KMS-11 (cell line): ENCODE results near the gene OR5AN1.
"Not testable (repeated sequence)": the region's sequence is repeated elsewhere in the genome, so short reads cannot be mapped to it uniquely, and the experiment has no call there.

Experiments used
- H2AFZ ChIP-seq: fragments of 200-600 bp; sonication (generic); 2 replicates; pipeline ENCODE4 v1.6.1; 2016; ENCODE audit warnings: antibody characterized with exemption, mixed run types, low read depth
- H3K27ac ChIP-seq: fragments of 200-600 bp; sonication (generic); 2 replicates; pipeline ENCODE4 v1.6.1; 2016; ENCODE audit warnings: mild to moderate bottlenecking, mixed run types
- H3K27me3 ChIP-seq: fragments of 200-600 bp; sonication (generic); 2 replicates; pipeline ENCODE4 v1.6.1; 2017; ENCODE audit warnings: mild to moderate bottlenecking, low read depth, mixed run types, moderate library complexity; ENCODE audit not compliant: insufficient read depth
- H3K36me3 ChIP-seq: fragments of 200-600 bp; sonication (generic); 2 replicates; pipeline ENCODE4 v1.6.1; 2017; ENCODE audit warnings: mild to moderate bottlenecking, mixed run types; ENCODE audit not compliant: insufficient read depth
- H3K4me1 ChIP-seq: fragments of 200-600 bp; sonication (generic); 2 replicates; pipeline ENCODE4 v1.6.1; 2016; ENCODE audit warnings: mild to moderate bottlenecking, low read depth, mixed run types; ENCODE audit not compliant: poor library complexity, severe bottlenecking
- H3K4me2 ChIP-seq: fragments of 200-600 bp; sonication (generic); 2 replicates; pipeline ENCODE4 v1.7.0; 2016; ENCODE audit warnings: mild to moderate bottlenecking, mixed run types
- H3K4me3 ChIP-seq: fragments of 200-600 bp; sonication (generic); IDR thresholded peaks from 2 replicates; pipeline ENCODE4 v1.6.1; 2017; ENCODE audit warnings: low read depth, low read length, mixed read lengths; ENCODE audit not compliant: insufficient read depth
- H3K79me2 ChIP-seq: fragments of 200-600 bp; sonication (generic); 2 replicates; pipeline ENCODE4 v1.6.1; 2016; ENCODE audit warnings: low read depth, mixed run types; ENCODE audit not compliant: insufficient read depth
- H3K9ac ChIP-seq: fragments of 200-600 bp; sonication (generic); 2 replicates; pipeline ENCODE4 v1.6.1; 2016; ENCODE audit warnings: mild to moderate bottlenecking, mixed run types
- H4K20me1 ChIP-seq: fragments of 200-600 bp; sonication (generic); 2 replicates; pipeline ENCODE4 v1.6.1; 2016; ENCODE audit warnings: mild to moderate bottlenecking, mixed run types; ENCODE audit not compliant: insufficient read depth
- CTCF ChIP-seq: fragments of 200-600 bp; sonication (generic); conservative IDR thresholded peaks from 2 replicates; pipeline ENCODE4 v1.6.1; 2017; ENCODE audit warnings: low read depth, mild to moderate bottlenecking, antibody characterized with exemption, low read length, moderate library complexity, mixed read lengths

OR5AN1 gene

GRCh38 chr11:59368238-59369022 is 9.7 kb downstream of the OR5AN1 start:
- Histone ChIP-seq H3K27me3 (no peaks in the 10 kb centered on the region), H3K36me3 (no peaks in the 10 kb centered on the region), H3K4me3 (no peak overlapping the region), H3K79me2 (no peaks in the 10 kb centered on the region), H4K20me1 (no peaks in the 10 kb centered on the region), H3K9ac (no peak overlapping the region; the same call in 1 of the 2 replicates), H3K4me2 (peak overlapping the region; percentile 66), H3K4me1 (peaks cover 33% of the 10 kb centered on the region), H2AFZ (peak overlapping the region; percentile 58), H3K27ac (peak overlapping the region; percentile 69)
- no peak for TF ChIP-seq CTCF

- H3K4me3 ChIP-seq, H3K27ac ChIP-seq, H3K36me3 ChIP-seq, H2AFZ ChIP-seq, H3K27me3 ChIP-seq, H4K20me1 ChIP-seq, H3K4me2 ChIP-seq, H3K9ac ChIP-seq, H3K79me2 ChIP-seq: not testable (repeated sequence)
- peaks cover 27% of the 10 kb centered on the region for H3K4me1 ChIP-seq
These were observed 13.6 kb downstream of the OR5AN1 start for GRCh38 chr11:59372324-59372723.

DNA sequence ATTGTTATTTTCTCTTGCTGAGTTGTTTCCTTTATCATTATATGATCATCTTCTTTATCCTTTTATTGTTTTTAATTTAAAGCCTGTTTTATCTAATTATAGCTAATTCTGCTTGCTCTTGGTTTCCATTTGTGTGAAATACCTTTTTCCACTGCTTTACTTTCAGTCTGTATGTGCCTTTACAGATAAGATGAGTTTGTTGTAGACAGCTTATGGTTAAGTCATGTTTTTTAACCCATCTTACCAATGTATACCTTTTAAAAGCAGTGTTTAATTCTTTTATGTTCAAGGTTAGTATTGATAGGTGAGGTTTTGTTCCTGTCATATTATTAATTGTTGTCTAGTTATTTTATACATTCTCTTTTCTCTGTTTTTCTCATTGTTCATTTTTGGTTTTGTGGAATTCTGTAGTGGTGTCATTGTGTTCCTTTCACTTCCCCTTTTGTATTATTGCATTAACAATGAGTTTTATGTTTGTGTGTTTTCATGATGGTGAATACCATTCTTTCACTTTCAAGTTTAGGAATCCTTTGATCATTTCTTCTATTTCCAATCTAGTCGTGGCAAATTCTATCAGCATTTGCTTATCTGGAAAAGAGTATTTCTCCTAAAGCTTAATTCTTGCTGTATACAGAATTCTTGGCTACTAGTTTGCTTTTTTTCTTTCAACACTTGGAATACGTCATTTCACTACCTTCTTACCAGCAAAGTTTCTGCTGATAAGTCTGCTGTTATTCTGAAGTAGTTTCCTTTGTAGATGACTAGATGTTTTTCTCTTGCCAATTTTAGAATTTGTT is 21.8 kb downstream of the OR5AN1 start:
- Histone ChIP-seq H3K4me3 (no peak overlapping the region), H3K79me2 (no peaks in the 10 kb centered on the region), H3K4me2 (peak overlapping the region; percentile 30)

GRCh38 chr11:59394186-59394585 is 35.5 kb downstream of the OR5AN1 start:
- Histone ChIP-seq H3K27me3 (no peaks in the 10 kb centered on the region), H4K20me1 (no peaks in the 10 kb centered on the region), H3K4me3 (no peak overlapping the region), H3K9ac (no peak overlapping the region), H3K4me1 (no peaks in the 10 kb centered on the region), H2AFZ (no peak overlapping the region), H3K79me2 (no peaks in the 10 kb centered on the region), H3K36me3 (no peaks in the 10 kb centered on the region), H3K4me2 (no peak overlapping the region), H3K27ac (no peak overlapping the region)
- TF ChIP-seq CTCF: no peak

More for the DNA sequence above, 21.8 kb downstream of the OR5AN1 start:
- TF ChIP-seq CTCF: no peak
- H3K9ac ChIP-seq: no peak overlapping the region
- no peaks in the 10 kb centered on the region for H4K20me1 ChIP-seq
- peak overlapping the region; percentile 7; the same call in 1 of the 2 replicates for H3K27ac ChIP-seq
- H2AFZ ChIP-seq: no peak overlapping the region
- peaks cover 31% of the 10 kb centered on the region for H3K4me1 ChIP-seq
- no peaks in the 10 kb centered on the region for H3K27me3 ChIP-seq
- H3K36me3 ChIP-seq: no peaks in the 10 kb centered on the region
